Mesothelial cell of epicardium (in vitro differentiated cells): ENCODE results near the gene ELL2. TPM values are rescaled to one million over a fixed set of nuclear protein-coding genes. Genes with fewer than 3 reads are reported as not detected.
A peak's percentile ranks its signal among the peaks of the same experiment; 100 is the strongest.

Source experiments
- DNase-seq, 2 experiments: peaks; one replicate each; pipeline ENCODE4 v3.0.0; 2021; ENCODE audit warnings: low spot score in 2 of 2; ENCODE audit not compliant: unreplicated experiment in 2 of 2
- H3K27ac Mint-ChIP-seq: 2 replicates; pipeline ENCODE4 v1.8.0; 2021; ENCODE audit warnings: mixed read lengths
- H3K27me3 Mint-ChIP-seq: 2 replicates; pipeline ENCODE4 v1.8.0; 2021; ENCODE audit warnings: low read depth, mixed read lengths
- H3K36me3 Mint-ChIP-seq: 2 replicates; pipeline ENCODE4 v1.8.0; 2021; ENCODE audit warnings: mixed read lengths
- H3K4me1 Mint-ChIP-seq: 2 replicates; pipeline ENCODE4 v1.8.0; 2021; ENCODE audit warnings: mixed read lengths
- H3K4me3 Mint-ChIP-seq: 2 replicates; pipeline ENCODE4 v1.8.0; 2021; ENCODE audit warnings: mild to moderate bottlenecking, moderate library complexity, mixed read lengths
- H3K9me3 Mint-ChIP-seq: 2 replicates; pipeline ENCODE4 v1.8.0; 2021; ENCODE audit warnings: mixed read lengths
- CTCF ChIP-seq: fragments of 200-600 bp; sonication (generic); IDR thresholded peaks from one replicate; pipeline ENCODE4 v1.5.0; 2021; ENCODE audit warnings: antibody characterized with exemption; ENCODE audit not compliant: unreplicated experiment
- total RNA-seq: library from RNA; stranded (reverse); gene quantifications from 3 replicates; pipeline ENCODE4 v1.2.1, GENCODE V29; 2021

Gene ELL2
- total RNA-seq, 1 donor from 2014 or later, result 11.7 TPM

GRCh38 chr5:95895251-95895650, 66.4 kb downstream of the ELL2 start:
- peaks cover 5% of the 10 kb centered on the region for H3K36me3 Mint-ChIP-seq
- H3K4me3 Mint-ChIP-seq, result no peak overlapping the region
- H3K4me1 Mint-ChIP-seq, result peaks cover 26% of the 10 kb centered on the region
- DNase-seq, result no peak
- H3K9me3 Mint-ChIP-seq, result no peaks in the 10 kb centered on the region
- TF ChIP-seq CTCF, result no peak
- H3K27ac Mint-ChIP-seq, result no peak overlapping the region
- H3K27me3 Mint-ChIP-seq, result no peaks in the 10 kb centered on the region

DNA sequence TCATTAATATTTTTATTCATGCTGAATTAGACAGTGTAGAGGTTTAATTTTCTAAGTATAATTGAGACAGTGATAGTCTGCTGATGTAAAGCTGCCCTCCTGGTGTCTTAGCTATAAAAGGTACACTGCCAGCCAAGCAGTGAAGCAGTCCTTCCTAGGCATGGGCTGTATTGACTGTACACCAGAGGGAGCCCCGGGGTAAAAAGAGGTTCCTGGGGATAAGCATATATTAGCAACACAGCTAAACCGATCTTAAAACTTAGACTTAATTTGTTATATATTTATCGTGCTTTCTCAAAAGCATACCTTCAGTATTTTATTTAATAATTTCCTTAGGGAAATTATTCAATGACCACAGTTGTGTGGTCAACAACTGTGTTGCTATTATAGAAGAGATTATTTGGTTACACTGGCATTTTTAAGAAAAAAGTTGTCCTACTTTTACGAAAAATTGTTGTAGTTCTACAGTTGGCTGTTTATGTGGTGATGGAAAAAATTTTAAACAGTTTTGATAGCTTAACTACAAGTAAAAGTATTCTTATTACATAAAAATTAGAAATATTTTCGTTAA, 68.8 kb downstream of the ELL2 start:
- H3K27ac Mint-ChIP-seq, result no peak overlapping the region
- TF ChIP-seq CTCF, result no peak
- no peak overlapping the region for H3K4me3 Mint-ChIP-seq
- DNase-seq, result no peak
- peaks cover 11% of the 10 kb centered on the region for H3K4me1 Mint-ChIP-seq
- H3K9me3 Mint-ChIP-seq, result no peaks in the 10 kb centered on the region
- H3K36me3 Mint-ChIP-seq, result no peaks in the 10 kb centered on the region
- no peaks in the 10 kb centered on the region for H3K27me3 Mint-ChIP-seq

GRCh38 chr5:95891499-95891898, 70.2 kb downstream of the ELL2 start:
- Mint-ChIP-seq H3K4me1 (peaks cover 11% of the 10 kb centered on the region), H3K27ac (peak overlapping the region; percentile 14), H3K27me3 (no peaks in the 10 kb centered on the region), H3K36me3 (no peaks in the 10 kb centered on the region), H3K9me3 (no peaks in the 10 kb centered on the region), H3K4me3 (no peak overlapping the region)
- DNase-seq, result no peak
- no peak for TF ChIP-seq CTCF

- no peak overlapping the region for H3K4me3 Mint-ChIP-seq
- no peak for DNase-seq
- peaks cover 11% of the 10 kb centered on the region for H3K4me1 Mint-ChIP-seq
- no peak for TF ChIP-seq CTCF
- no peak overlapping the region for H3K27ac Mint-ChIP-seq
- H3K9me3 Mint-ChIP-seq, result no peaks in the 10 kb centered on the region
- no peaks in the 10 kb centered on the region for H3K27me3 Mint-ChIP-seq
- H3K36me3 Mint-ChIP-seq, result no peaks in the 10 kb centered on the region
Measured at GRCh38 chr5:95889076-95889475, 72.6 kb downstream of the ELL2 start.

GRCh38 chr5:95887977-95888376, 73.7 kb downstream of the ELL2 start:
- TF ChIP-seq CTCF, result no peak
- H3K4me1 Mint-ChIP-seq, result peaks cover 11% of the 10 kb centered on the region
- H3K27ac Mint-ChIP-seq, result no peak overlapping the region
- no peak for DNase-seq
- H3K27me3 Mint-ChIP-seq, result no peaks in the 10 kb centered on the region
- no peak overlapping the region for H3K4me3 Mint-ChIP-seq
- H3K36me3 Mint-ChIP-seq, result no peaks in the 10 kb centered on the region
- H3K9me3 Mint-ChIP-seq, result no peaks in the 10 kb centered on the region
